HFFc6 (cell line): ENCODE results near the gene CORO1C. TPM values are rescaled to one million over a fixed set of nuclear protein-coding genes. Genes with fewer than 3 reads are reported as not detected.

Experiments
- DNase-seq: peaks from one replicate; pipeline ENCODE4 v3.0.0-alpha.2; 2018
- H3K27ac Mint-ChIP-seq: 2 replicates; pipeline ENCODE4 v1.8.0; 2020; ENCODE audit warnings: mild to moderate bottlenecking, mixed read lengths
- H3K27me3 Mint-ChIP-seq: 2 replicates; pipeline ENCODE4 v1.8.0; 2021; ENCODE audit warnings: mild to moderate bottlenecking, moderate library complexity, mixed read lengths; ENCODE audit not compliant: insufficient read depth
- H3K36me3 Mint-ChIP-seq: 2 replicates; pipeline ENCODE4 v1.8.0; 2021; ENCODE audit warnings: low read depth, mixed read lengths
- H3K4me1 Mint-ChIP-seq: 2 replicates; pipeline ENCODE4 v1.8.0; 2020; ENCODE audit warnings: low read depth, mixed read lengths
- H3K4me3 Mint-ChIP-seq: 2 replicates; pipeline ENCODE4 v1.8.0; 2020; ENCODE audit warnings: mild to moderate bottlenecking, moderate library complexity, mixed read lengths
- H3K9me3 Mint-ChIP-seq: 2 replicates; pipeline ENCODE4 v1.8.0; 2020; ENCODE audit warnings: mild to moderate bottlenecking, mixed read lengths
- total RNA-seq, 6 experiments: library from RNA; stranded (reverse); fragmentation: NEBNext Ultra II Directional; extraction: Animal tissue kit (Norgen Biotek cat#: 25700); gene quantifications; 2 replicates in 1 of 6; 3 replicates in 5 of 6; pipeline ENCODE4 v1.2.3, GENCODE V29; 2021
- TF ChIP-seq, protein P1 (sequence below): fragments of 200-600 bp; sonication (generic); IDR thresholded peaks from 2 replicates; pipeline ENCODE4 v1.5.0; 2021; ENCODE audit warnings: antibody characterized with exemption, mild to moderate bottlenecking

The CORO1C gene
- total RNA-seq, 6 experiments from 2014 or later, result 541 to 709 (median 649) TPM

DNA sequence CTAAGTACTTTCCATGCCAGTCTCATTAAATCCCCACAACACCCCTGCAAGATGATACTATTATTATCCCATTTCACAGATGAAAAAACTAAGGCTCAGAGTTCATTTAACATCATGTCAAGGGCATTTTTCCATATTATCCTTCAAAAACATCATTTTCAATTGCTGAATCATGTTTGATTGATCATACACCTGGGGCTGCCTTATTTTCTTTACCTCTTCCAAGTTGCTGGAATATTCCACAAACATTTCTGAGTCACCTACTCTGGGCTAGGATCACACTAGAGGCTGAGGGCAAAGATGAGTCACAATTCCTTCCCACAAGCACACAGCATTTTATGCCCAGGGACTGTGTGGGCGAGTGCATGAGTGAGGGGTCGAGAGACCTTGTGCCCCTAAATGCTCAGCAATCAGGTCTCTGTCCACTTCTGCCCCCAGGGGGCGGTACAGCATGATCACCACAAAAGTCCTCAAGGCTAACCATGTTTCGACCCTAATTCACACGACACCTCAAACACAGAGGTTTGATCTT, 119.4 kb downstream of the CORO1C start:
- H3K4me1 Mint-ChIP-seq, result peaks cover 51% of the 10 kb centered on the region
- peaks cover 2% of the 10 kb centered on the region; the same call in 1 of the 2 replicates for H3K27me3 Mint-ChIP-seq
- TF ChIP-seq, protein P1, sequence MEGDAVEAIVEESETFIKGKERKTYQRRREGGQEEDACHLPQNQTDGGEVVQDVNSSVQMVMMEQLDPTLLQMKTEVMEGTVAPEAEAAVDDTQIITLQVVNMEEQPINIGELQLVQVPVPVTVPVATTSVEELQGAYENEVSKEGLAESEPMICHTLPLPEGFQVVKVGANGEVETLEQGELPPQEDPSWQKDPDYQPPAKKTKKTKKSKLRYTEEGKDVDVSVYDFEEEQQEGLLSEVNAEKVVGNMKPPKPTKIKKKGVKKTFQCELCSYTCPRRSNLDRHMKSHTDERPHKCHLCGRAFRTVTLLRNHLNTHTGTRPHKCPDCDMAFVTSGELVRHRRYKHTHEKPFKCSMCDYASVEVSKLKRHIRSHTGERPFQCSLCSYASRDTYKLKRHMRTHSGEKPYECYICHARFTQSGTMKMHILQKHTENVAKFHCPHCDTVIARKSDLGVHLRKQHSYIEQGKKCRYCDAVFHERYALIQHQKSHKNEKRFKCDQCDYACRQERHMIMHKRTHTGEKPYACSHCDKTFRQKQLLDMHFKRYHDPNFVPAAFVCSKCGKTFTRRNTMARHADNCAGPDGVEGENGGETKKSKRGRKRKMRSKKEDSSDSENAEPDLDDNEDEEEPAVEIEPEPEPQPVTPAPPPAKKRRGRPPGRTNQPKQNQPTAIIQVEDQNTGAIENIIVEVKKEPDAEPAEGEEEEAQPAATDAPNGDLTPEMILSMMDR, result peak; percentile 79
- H3K4me3 Mint-ChIP-seq, result no peak overlapping the region
- peak; percentile 81 for DNase-seq
- peaks cover 12% of the 10 kb centered on the region for H3K36me3 Mint-ChIP-seq
- H3K27ac Mint-ChIP-seq, result peak overlapping the region; percentile 77
- H3K9me3 Mint-ChIP-seq, result peaks cover 6% of the 10 kb centered on the region; the same call in 1 of the 2 replicates

DNA sequence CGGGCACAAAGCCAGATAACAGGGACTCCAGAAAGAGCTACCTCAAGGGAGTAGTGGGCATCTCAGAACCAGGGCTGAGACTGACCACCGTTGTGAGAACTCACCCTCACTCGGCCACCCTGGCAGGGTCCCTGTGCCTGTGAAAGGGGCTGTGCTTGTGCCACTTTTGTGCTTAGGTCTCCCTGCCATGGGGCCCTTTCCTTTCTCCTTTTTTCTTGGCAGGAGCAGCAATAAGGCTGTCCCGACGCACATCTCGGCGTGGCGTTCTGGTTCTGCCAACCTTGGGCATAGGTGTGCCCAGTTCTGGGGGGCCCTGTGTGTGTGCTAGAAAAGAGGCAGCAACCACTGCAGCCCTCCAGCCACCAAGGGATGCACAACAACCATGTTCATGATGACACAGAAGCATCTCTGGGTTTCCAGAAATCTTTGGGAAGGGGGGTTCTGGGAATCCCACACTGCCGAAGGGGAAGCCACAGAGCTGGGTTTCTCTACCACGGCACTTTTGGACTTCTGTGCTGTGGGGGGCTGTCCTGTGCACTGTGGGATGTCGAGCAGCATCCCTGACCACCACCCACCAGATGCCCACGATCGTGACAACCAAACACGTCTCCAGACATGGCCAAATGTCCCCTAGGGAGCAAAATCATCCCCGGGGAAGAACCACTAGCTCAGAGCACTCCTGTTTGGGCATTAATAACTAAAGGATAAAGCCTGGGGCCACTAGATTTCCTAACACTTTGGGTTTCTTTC, 120.3 kb downstream of the CORO1C start:
- Mint-ChIP-seq H3K27ac (peak overlapping the region; percentile 77; the same call in 1 of the 2 replicates), H3K9me3 (peaks cover 1% of the 10 kb centered on the region; the same call in 1 of the 2 replicates), H3K36me3 (peaks cover 6% of the 10 kb centered on the region; the same call in 1 of the 2 replicates), H3K4me3 (no peak overlapping the region), H3K27me3 (peaks cover 2% of the 10 kb centered on the region; the same call in 1 of the 2 replicates), H3K4me1 (peaks cover 44% of the 10 kb centered on the region)
- TF ChIP-seq, protein P1, result no peak
- DNase-seq, result no peak

DNA sequence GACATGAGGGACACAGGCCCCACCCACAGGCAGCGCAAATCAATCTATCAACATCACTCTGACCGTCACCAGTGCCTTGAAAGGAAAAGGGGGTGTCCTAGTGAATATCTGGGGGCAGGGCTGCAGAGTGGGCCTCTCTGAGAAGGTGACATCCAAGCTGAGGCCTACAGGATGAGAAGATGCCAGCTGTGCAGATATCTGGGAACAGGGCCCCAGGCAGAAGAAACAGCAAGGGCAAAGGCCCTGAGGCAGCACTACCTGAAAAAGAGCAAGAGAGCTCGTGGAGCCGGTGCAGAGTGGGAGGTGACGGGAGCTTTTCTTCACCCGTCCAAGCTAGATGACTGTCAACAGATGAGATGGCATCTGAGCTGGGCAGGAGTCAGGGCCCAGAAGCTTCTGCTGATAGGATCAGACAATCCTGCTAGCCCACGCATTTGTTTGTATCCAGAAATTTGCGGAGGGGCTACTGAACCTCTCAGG, 120.9 kb downstream of the CORO1C start:
- TF ChIP-seq, protein P1, result no peak
- H3K4me1 Mint-ChIP-seq, result peaks cover 47% of the 10 kb centered on the region
- H3K27ac Mint-ChIP-seq, result peak overlapping the region; percentile 22; the same call in 1 of the 2 replicates
- H3K27me3 Mint-ChIP-seq, result peaks cover 2% of the 10 kb centered on the region
- no peak overlapping the region for H3K4me3 Mint-ChIP-seq
- 0 out of 2 replicates have a peak, but pooled peaks cover 6% of the 10 kb centered on the region for H3K36me3 Mint-ChIP-seq
- no peaks in the 10 kb centered on the region for H3K9me3 Mint-ChIP-seq
- no peak for DNase-seq

DNA sequence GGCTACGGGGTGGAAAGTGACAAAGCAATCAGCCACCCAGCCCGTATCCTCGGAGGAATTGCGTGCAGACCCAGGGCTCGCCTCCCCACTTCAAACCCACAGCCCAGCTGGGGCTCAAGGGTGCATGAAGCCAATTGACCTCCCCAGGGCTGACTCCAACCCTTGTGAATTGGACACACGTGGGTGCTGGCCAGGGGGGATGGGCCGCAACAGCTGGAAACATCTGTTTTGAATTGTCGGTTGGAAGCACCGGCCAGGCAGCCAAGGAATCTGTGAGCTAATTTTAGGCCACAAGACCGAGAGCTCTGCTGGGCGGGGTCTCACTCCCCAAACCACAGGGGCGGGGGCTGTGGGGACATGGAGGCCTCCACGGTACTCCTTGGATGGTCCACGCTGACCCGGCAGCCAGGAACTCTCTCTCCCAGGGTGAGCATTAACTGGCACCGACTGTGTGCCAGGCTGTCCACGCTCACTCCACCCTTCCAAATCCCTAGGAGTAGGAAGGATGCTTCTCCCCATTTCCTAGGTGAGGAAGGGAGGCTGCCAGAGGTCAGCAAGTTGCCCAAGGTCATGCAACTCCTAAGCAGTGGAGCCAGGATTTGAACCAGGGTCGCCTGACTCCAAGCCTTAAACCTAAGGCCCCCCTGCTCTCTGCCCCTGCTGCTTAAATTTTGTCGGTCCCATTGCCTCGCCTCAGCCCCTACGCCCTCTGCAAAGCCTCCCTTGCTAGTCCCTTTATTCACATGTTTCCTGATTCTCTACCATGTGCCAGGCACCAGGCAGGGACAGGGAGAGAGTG, 121.6 kb downstream of the CORO1C start:
- TF ChIP-seq, protein P1, result no peak
- DNase-seq, result peak; percentile 57
- peak overlapping the region; percentile 29 for H3K27ac Mint-ChIP-seq
- peaks cover 51% of the 10 kb centered on the region for H3K4me1 Mint-ChIP-seq
- no peak overlapping the region for H3K4me3 Mint-ChIP-seq
- H3K36me3 Mint-ChIP-seq, result 0 out of 2 replicates have a peak, but pooled peaks cover 6% of the 10 kb centered on the region
- no peaks in the 10 kb centered on the region for H3K9me3 Mint-ChIP-seq
- peaks cover 2% of the 10 kb centered on the region for H3K27me3 Mint-ChIP-seq

DNA sequence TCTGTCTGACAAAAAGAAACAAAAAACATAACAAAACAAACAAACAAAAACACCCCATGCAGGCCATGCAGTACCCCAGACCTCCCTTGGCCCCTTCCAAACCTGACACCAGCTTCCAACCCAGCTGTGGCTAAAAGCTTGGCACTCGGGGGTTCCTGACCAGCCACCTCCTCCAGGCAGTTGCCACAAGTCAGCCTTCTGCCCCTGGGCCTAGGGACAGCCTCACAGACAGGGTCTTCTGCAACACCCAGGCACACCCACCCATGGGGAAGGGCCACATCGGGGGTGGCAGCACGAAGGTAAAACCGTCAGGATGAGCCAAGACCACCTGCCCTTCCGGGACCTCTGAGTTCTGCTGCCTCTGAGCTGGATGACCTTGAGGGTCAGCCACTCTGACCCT, 122.7 kb downstream of the CORO1C start:
- peaks cover 49% of the 10 kb centered on the region for H3K4me1 Mint-ChIP-seq
- H3K36me3 Mint-ChIP-seq, result 0 out of 2 replicates have a peak, but pooled peaks cover 6% of the 10 kb centered on the region
- H3K4me3 Mint-ChIP-seq, result no peak overlapping the region
- TF ChIP-seq, protein P1, result no peak
- no peak for DNase-seq
- H3K27me3 Mint-ChIP-seq, result peaks cover 3% of the 10 kb centered on the region
- no peaks in the 10 kb centered on the region for H3K9me3 Mint-ChIP-seq
- no peak overlapping the region for H3K27ac Mint-ChIP-seq
